GM18868 (cell line): Measurements from ENCODE around the gene OR1J4.
A peak's percentile ranks its signal among the peaks of the same experiment; 100 is the strongest.
"Not testable (repeated sequence)": the region's sequence is repeated elsewhere in the genome, so short reads cannot be mapped to it uniquely, and the experiment has no call there.

ENCODE experiments used
- ATAC-seq: cut with Tn5 transposase; IDR thresholded peaks from one replicate; pipeline ENCODE4 v1.9.1; 2021; ENCODE audit warnings: mild to moderate bottlenecking, moderate library complexity; ENCODE audit not compliant: unreplicated experiment

Gene OR1J4, protein sequence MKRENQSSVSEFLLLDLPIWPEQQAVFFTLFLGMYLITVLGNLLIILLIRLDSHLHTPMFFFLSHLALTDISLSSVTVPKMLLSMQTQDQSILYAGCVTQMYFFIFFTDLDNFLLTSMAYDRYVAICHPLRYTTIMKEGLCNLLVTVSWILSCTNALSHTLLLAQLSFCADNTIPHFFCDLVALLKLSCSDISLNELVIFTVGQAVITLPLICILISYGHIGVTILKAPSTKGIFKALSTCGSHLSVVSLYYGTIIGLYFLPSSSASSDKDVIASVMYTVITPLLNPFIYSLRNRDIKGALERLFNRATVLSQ

DNA sequence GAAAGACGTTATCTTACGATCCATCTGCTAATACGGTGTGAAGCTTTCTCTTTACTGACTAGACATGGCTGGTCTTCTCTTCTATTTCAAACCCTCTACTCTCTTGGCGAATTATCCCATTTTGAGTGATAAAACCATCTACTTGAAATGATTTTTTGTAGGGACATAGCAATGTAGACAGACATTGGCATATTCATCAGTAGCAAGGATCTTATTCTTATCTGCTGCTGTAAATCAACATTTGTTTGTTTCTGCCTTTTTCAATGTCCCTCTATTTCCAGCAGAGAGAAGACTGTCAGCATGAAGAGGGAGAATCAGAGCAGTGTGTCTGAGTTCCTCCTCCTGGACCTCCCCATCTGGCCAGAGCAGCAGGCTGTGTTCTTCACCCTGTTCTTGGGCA lies at the start of gene OR1J4:
TSS of gene OR1J4 (plus strand) at position 301 of the 400 bp plus-strand sequence. CDS start at position 301, 0 bp downstream.
- no peak for ATAC-seq

DNA sequence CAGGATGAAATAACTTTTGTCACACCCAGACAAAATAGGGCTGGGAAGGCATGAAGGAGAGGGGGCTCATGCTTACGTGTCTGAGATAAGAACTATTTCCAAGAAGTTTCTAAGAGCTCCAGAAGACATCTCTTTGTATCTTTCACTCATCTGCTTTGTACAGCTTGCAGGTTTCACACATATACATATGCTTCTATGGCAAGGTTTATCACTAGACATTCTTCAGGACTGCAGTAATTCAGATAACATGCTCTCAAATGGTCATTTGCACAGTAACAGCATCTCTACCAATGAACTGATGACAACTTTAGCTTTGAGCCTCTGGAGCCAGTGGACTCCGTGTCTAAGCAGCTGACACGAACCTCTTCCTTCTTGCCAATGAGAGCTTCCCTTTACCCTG lies 44.4 kb upstream of the OR1J4 start:
- no peak for ATAC-seq

DNA sequence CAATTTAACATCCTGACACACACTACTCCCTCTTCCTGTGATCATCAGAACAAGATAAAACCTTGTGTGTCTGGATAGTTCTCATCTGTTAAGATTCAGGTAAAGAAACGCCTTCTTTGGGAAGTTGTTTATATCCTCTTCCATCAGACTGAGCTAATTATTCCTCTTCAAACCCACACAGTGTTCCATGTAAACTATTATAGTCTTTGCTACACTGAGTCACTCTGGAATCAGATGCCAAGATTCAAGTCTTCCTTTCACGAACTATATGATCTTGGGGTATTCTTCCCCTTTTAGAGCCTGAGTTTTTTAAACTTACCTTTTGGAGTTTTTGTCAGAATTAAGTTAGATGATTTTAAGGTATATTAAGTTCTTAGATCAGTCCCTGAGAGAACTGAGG lies 43.2 kb upstream of the OR1J4 start:
- no peak for ATAC-seq

DNA sequence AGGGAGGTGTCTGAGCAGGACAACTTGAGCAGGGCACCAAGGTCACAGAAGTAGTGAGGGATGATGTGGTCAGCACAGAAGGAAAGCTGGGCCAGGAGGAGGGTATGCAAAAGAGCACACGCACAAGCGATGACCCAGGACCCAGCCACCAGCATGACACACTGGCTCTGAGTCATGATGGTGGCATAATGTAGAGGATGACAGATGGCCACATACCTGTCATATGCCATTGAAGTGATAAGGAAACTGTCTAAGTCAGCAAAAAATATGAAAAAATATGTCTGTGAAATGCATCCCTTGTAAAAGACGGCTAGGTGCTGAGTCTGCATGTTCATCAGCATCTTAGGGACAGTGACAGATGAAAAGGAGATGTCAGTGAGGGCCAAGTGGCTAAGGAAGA lies 41.6 kb upstream of the OR1J4 start:
- ATAC-seq = no peak

DNA sequence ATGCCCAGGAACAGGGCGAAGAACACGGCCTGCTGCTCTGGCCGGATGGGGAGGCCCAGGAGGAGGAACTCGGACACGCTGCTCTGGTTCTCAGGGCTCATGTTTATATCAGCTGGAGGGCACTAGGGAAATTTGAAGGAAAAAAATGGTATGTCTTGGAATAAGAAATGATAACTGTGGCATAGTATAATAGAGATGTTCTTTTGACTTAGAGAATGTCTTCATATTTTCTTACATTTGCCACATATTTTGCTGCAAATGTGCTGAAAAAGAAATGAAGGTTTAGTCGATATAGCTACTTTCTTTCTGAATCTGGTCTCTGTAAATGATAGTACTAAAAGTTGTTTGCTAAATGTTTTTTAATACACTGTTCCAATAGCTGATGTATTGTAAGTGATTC lies 41.1 kb upstream of the OR1J4 start, which contains the start of gene OR1J1:
TSS of gene OR1J1 (minus strand) at position 101 of the 400 bp plus-strand sequence. CDS start at position 101, 0 bp downstream.
- no peak for ATAC-seq

DNA sequence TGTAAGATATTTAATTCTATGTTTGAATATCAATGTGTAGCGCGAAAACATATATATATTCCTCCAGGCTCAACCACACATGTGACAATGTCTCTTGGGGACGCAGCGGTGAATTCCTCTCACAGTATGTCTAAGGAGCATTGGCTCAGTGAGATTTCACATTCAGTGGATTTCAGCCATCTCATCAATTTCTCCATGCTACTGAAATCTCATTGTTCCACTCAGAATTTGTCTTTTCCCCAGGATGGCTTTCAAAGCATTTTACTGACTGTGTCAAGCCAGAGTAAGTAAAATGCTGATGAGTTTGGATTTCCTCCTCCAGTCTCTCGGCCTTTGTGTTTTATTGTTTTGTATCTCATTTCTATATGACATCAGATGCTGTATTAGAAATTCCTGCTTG lies 39.9 kb upstream of the OR1J4 start:
- no peak for ATAC-seq

DNA sequence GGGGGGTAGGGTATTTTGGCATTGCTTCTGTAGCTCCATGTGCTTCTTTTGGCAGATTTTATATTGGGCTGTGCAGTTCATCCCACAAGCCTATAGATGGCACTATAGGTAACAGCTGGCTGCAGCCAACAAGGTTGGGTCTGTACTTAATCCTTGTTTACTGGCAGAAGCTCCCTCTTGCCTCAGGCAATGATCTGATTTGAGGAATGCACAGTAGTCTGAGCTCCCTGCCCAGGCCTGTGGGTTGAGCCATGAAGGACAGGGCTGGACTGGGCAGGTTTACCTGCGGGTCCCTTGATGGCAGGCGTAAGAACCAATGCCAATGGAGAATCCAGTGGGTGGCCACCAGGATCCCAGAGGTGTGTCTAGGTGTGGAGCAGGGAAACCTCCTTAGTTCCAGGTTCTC lies 20.1 kb upstream of the OR1J4 start:
- peak; percentile 74 for ATAC-seq

DNA sequence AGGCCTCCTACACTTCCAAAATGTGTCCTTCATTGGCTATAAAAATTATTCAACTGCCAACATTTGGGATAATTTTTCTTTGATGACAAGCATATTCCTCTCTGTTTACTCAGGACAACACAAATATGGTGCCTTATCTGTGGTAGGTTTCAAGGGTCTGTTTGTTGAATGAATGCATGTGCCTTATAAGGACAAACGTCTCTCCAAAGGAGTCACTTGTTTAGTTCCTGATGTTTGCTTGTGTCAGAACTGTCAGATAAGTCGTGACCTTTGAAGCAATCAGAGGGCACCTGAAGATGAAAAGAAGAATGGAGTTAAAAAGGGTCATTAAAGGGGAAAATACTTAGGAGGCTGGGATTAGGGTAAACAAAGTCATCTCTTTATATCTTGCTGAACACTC lies 12.0 kb upstream of the OR1J4 start:
- ATAC-seq = no peak

DNA sequence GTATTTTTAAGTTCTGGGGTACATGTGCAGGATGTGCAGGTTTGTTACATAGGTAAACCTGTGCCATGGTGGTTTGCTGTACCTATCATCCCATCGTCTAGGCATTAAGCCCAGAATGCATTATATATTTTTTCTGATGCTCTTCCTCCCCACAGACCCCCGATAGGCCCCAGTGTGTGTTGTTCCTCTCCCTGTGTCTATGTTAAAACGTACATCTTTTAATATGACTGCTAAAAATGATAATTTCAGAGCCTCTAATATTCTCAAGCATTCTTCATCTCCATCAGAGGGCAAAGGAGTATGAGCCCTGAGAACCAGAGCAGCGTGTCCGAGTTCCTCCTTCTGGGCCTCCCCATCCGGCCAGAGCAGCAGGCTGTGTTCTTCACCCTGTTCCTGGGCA lies 8.4 kb upstream of the OR1J4 start, which contains the start of gene OR1J2:
TSS of gene OR1J2 (plus strand) at position 301 of the 400 bp plus-strand sequence. CDS start at position 301, 0 bp downstream.
- no peak for ATAC-seq

DNA sequence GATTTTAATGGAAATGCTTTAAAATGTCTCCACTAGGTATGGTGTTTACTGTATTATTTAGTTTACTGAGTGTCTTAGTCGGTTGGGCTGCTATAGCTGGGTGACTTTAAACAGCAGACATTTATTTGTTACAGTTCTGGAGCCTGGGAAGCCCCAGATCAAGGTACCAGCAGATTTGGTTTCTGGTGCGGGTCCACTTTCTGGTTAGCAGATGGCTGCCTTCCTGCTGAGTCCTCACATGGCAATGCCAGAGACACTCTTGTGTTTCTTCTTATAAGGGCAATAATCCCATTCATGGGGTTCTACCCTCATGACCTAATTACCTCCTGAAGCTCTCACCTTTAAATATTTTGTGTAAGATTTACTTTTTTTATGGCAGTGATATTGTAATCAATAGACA lies 715 bp upstream of the OR1J4 start:
- no peak for ATAC-seq

DNA sequence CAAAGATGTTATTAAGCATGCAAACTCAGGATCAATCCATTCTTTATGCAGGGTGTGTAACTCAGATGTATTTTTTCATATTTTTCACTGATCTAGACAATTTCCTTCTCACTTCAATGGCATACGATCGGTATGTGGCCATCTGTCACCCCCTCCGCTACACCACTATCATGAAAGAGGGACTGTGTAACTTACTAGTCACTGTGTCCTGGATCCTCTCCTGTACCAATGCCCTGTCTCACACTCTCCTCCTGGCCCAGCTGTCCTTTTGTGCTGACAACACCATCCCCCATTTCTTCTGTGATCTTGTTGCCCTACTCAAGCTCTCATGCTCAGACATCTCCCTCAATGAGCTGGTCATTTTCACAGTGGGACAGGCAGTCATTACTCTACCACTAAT lies 435 bp downstream of the OR1J4 start:
- no peak for ATAC-seq

DNA sequence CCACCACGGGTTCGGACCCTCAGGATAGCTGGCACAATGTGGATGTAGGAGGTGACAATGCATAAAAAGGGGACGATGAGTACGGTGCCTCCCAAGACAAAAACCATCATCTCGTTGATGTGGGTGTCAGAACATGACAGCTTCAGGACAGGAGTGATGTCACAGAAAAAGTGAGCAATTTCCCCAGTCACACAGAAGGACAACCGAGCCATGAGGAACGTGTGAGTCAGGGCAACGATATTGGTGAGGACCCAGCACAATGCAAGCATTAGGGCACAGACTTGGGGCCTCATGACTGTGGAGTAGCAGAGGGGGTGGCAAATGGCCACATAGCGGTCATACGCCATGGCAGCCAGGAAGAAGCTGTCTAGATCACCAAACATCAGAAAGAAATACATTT lies 7.7 kb downstream of the OR1J4 start:
- ATAC-seq = no peak

DNA sequence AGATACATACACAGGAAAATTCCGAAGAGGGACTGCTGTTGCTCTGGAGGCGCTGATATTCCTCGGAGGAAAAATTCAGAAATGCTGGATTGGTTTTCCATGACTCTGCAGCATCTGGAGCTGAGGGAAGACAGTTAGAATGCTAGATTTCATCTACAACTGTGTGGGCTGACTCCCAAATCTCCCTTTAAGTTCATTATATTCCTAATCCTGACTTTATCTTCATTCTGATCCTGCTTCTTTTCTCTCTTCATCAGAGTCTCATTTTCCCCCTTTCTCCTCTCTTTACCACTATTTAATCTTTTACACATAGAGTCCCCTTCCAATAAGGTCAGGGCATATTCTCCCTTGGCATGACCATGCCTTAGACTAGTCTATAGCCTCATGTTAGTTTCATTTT lies 8.3 kb downstream of the OR1J4 start, which contains the start of gene OR1N1:
TSS of gene OR1N1 (minus strand) at position 101 of the 400 bp plus-strand sequence. CDS start at position 101, 0 bp downstream.
- ATAC-seq = no peak

DNA sequence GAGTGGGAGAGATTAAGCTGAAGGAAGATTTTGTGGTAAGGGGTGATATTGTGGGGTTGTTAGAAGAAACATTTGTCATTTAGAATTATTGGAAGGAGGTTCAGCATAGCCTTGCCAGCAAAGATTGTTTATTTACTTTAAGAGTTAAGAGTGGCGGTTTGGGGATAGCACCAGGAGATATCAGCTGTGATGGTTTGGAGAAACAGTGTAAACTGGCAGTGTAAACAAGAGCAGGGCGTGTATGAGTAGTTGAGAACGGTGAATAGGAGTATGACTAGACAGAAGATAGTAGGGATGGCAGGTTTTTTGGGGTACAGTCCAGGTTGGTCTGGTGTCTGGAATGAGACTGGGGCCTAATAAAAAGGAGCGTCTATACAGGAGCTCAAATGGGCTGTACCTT lies 12.2 kb downstream of the OR1J4 start:
- not testable (repeated sequence) for ATAC-seq

DNA sequence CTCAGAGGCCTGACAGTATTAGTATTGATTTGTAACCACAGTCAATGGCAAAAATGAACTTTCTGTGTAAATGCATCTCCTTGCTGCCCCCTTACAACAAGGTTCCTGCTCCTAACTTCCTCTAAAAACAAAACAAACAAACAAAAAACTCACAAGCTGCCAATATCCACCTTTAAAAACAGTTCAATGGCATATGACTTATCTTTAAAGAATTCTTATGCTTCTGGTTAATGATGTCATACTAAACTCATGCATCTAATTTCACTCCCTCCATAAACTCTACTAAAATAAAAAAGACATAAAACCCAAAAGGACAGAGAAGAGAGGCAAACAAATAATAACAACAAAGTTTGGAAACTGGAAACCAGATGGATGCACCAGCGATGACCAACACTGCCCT lies 17.2 kb downstream of the OR1J4 start:
- ATAC-seq = no peak

DNA sequence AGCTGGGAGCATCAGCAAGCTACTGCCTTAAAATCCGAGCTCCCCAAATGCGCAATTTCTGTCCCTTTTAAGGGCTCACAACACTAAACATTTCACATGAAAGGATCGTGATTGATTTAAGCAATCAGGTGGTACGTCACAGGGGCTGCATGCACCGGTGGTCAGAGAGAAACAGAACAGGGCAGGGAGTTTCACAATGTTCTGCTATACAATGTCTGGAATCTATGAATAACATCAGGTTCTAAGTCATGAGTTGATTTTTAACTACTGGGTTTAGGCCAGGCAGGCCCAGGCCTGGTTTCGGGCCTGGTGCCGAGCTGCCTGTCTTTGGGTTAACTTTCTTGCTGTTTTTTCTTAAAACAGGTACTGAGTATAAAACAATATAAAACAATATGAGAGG lies 18.1 kb downstream of the OR1J4 start:
- not testable (repeated sequence) for ATAC-seq

DNA sequence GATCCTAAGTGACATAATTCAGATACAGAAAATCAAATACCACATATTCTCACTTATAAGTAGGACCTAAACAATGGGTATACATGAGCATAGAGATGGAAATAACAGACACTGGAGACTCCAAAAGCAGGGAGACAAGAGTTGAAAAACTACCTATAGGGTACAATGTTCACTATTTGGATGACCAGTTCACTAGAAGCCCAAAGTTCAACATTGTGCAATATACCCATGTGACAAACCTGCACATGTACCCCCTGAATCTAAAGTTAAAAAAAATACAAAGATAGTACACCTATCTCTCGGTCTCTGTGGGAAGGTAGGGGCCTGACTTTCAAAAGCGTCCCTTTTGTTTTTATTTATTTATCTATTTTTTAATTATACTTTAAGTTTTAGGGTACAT lies 19.8 kb downstream of the OR1J4 start:
- no peak for ATAC-seq

DNA sequence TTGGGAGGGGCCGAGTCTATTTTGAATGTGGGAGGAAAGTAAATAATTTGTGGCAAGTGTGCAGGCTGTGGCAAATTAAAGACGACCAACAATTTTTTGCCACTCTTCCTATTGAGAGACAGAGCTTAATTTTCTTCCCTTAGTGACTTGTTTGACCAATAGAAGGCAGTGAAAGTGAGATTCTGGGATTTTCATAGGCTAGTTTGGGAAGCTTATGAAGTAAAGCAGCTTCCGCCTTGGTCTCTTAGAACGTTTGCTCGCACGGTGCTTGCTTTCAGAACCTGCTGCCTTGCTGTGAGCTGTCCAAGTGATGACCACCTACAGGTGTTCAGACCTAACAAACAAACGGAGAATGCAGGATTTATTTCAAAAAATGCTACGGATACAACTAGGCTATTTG lies 27.3 kb downstream of the OR1J4 start:
- ATAC-seq = no peak

DNA sequence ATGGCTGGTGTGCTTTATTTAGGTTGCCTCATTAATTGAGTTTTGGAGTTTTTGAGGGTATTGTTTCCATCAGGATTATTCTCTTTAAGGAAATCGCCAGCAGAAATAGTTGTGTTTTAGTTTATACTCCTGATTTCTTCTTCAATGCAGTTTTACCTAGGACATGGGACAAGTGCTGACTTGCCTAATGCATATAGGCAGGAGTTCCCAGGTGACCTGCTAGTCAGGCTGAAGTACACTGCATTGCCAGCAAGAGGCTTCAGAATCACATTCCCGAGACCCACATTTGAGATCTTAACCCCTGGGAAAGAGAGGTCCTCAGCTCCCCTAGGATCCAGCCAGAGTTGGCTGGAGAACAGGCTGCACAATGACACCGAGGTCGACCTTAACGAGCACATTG lies 32.4 kb downstream of the OR1J4 start:
- no peak for ATAC-seq

DNA sequence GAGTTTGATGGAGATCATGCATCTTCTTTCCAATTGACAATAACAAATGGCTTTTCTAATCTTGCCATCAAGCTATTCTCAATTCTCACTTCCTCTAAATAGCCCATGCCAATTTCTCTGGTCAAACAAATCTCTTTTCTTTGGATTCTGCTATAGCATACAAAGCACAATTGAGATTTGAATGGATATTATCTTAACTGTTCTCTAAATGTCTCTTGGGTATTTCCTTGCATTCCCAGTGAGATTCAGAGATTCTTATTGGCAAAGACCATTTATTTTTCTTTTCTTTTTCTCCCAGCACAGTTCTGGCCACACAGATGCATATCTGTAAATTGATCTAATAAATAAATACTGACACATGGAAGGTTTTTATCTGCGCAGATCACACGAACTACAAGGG lies 33.9 kb downstream of the OR1J4 start, which contains the start of gene OR1N2:
TSS of gene OR1N2 (plus strand) at position 301 of the 400 bp plus-strand sequence. CDS start 100 bp downstream, outside the sequence.
- no peak for ATAC-seq

DNA sequence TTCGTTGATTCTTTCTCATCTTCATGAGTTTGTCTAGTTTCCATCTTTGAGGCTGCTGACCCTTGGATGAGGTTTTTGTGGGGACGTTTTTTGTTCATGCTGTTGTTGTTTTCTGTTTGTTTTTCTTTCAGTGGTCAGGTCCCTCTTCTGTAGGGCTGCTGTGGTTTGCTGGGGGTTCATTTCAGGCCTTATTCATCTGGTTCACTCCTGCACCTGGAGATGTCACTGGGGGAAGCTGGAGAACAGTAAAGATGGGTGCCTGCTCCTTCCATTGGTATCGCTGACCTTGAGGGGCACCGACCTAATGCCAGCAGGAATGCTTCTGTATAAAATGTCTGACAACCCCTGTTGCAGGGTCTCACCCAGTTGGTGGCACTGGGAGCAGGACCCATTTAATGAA lies 42.5 kb downstream of the OR1J4 start:
- no peak for ATAC-seq

DNA sequence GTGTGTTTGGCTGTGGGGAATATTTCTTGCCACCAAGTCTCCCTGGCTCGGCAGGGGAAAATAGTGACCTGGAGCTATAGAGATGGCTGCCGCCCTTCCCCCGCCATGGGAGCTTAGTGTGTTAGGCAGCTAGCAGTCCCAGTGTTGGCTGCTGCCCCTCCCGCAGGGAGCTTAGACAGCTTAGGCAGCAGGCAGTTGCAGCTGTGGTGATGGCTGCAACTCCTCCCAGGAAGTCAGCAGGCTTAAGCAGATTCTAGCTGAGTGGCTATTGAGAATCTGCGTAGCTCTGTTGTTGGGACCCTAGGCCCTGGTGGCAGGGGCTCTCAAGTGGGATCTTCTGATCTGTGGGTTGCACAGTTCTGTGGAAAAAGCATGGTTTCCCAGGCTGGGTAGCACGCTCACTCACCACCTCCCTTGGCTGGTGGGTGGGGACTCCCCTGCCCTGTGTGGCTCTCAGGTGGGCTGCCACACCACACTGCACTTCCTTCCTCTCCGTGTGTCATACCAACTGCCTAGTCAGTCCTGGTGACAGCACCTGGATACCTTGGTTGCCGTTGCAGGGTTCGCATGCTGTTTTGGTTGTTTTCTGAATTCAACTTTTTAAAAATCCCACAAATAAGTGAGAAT lies 43.3 kb downstream of the OR1J4 start:
- no peak for ATAC-seq
